Suppressor macrophage (primary cell): ENCODE measurements around the gene LAMP5.
A peak's percentile ranks its signal among the peaks of the same experiment; 100 is the strongest.

ENCODE experiments used
- DNase-seq, 4 experiments: peaks; one replicate each; pipeline ENCODE4 v3.0.0-alpha.2; 2020 to 2022
- total RNA-seq, 17 experiments: gene quantifications; one replicate each; lab custom pipeline; 2026; ENCODE audit warnings: mixed read lengths in 6 of 17, inconsistent platforms in 3 of 17; lab: John Stamatoyannopoulos, UW

LAMP5 gene
- 0 to 1.1 (median 0.11) reads per million in 17 experiments for total RNA-seq

GRCh38 chr20:9514461-9515213 lies at the start of gene LAMP5:
Gene LAMP5, plus strand, starts transcription at chr20:9514590. Its CDS starts 263 bp downstream, at chr20:9514853.
- peak; percentile 42 to 66 (median 56) for DNase-seq

GRCh38 chr20:9467995-9468394 lies 46.4 kb upstream of the LAMP5 start:
- DNase-seq: peak in 3 of 4 experiments; percentile 38 to 63 (median 58)

- DNase-seq: no peak
Observed at GRCh38 chr20:9474835-9475415, 39.5 kb upstream of the LAMP5 start.

GRCh38 chr20:9475456-9475855 lies 38.9 kb upstream of the LAMP5 start:
- DNase-seq: no peak

GRCh38 chr20:9476174-9476573 lies 38.2 kb upstream of the LAMP5 start:
- no peak for DNase-seq

GRCh38 chr20:9476637-9477036 lies 37.8 kb upstream of the LAMP5 start:
- DNase-seq: no peak

GRCh38 chr20:9478771-9479170 lies 35.6 kb upstream of the LAMP5 start:
- DNase-seq: no peak

GRCh38 chr20:9480066-9480465 lies 34.3 kb upstream of the LAMP5 start:
- no peak for DNase-seq

- DNase-seq: peak in 3 of 4 experiments; percentile 47 to 84 (median 80)
Observed at GRCh38 chr20:9482180-9482579, 32.2 kb upstream of the LAMP5 start.

- no peak for DNase-seq
Observed at GRCh38 chr20:9483131-9483530, 31.3 kb upstream of the LAMP5 start.

- peak in 3 of 4 experiments; percentile 29 to 54 (median 39) for DNase-seq
Observed at GRCh38 chr20:9485614-9486340, 28.6 kb upstream of the LAMP5 start.

- no peak for DNase-seq
Observed at GRCh38 chr20:9487231-9487630, 27.2 kb upstream of the LAMP5 start.

GRCh38 chr20:9488063-9488462 lies 26.3 kb upstream of the LAMP5 start:
- DNase-seq: peak in 1 of 4 experiments; percentile 16

- no peak for DNase-seq
Observed at GRCh38 chr20:9490161-9490560, 24.2 kb upstream of the LAMP5 start.

GRCh38 chr20:9490631-9491030 lies 23.8 kb upstream of the LAMP5 start:
- peak in 3 of 4 experiments; percentile 46 to 59 (median 54) for DNase-seq

GRCh38 chr20:9491324-9491723 lies 23.1 kb upstream of the LAMP5 start:
- DNase-seq: peak in 2 of 4 experiments; percentile 48 to 72

- DNase-seq: no peak
Observed at GRCh38 chr20:9492067-9492466, 22.3 kb upstream of the LAMP5 start.

- no peak for DNase-seq
Observed at GRCh38 chr20:9493803-9494202, 20.6 kb upstream of the LAMP5 start.

- DNase-seq: no peak
Observed at GRCh38 chr20:9495701-9496100, 18.7 kb upstream of the LAMP5 start.

- DNase-seq: peak in 3 of 4 experiments; percentile 51 to 56 (median 53)
Observed at GRCh38 chr20:9496155-9496554, 18.2 kb upstream of the LAMP5 start.

- DNase-seq: peak; percentile 41 to 85 (median 78)
Observed at GRCh38 chr20:9498322-9498721, 16.1 kb upstream of the LAMP5 start.

- DNase-seq: peak in 2 of 4 experiments; percentile 33 to 35
Observed at GRCh38 chr20:9499126-9499899, 15.1 kb upstream of the LAMP5 start.
